ENCODE measurements around the gene ZNF839. TPM values are rescaled to one million over a fixed set of nuclear protein-coding genes. Genes with fewer than 3 reads are reported as not detected.

The ZNF839 gene
- polyA plus RNA-seq, 2 of the 4 experiments (the other 2 are of a cell fraction): 6.0 to 10.8 TPM

DNA sequence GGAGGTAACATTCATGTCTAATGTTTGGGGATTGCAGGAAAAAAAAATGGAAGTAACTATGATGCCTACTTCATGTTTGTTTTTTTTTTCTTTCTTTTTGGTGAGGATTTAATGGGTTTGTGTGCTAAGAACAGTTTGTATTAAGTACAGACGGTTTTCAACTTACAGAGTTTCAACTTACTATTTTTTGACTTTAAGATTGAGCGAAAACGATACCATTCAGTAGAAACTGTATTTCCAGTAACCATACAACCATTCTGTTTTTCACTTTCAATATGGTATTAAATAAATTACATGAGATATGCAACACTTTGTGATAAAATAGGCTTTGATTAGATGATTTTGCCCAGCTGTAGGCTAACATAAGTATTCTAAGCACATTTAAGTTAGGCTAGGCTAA lies 53.6 kb downstream of the ZNF839 start:
- 88% methylated on average over 3 of the region's 3 CpGs for WGBS (ENCODE audit: missing lambda C conversion rate)
- Histone ChIP-seq H3K4me2 (no peak overlapping the region), H3K4me3 (no peak overlapping the region), H3K4me1 (no peaks in the 10 kb centered on the region), H3K27ac (no peak overlapping the region), H3K9me3 (no peaks in the 10 kb centered on the region)
- FAIRE-seq (no peak), ATAC-seq (no peak), DNase-seq (ENCODE audit: low read depth in 1 of 2, low spot score in 1 of 2) (no peak)
- ChIA-PET CTCF (no interaction called here), POLR2A (interaction anchor here (0.6 kb wide), 1 partner anchor 11 kb away, joined by 3 read pairs; the partner anchor contains the start of genes CINP and TECPR2)
- no peak for TF ChIP-seq CBX2 (IDR thresholded peaks at IDR 0.05; ENCODE audit: borderline replicate concordance, low read depth)
- no peak for TF ChIP-seq MYC (IDR thresholded peaks at IDR 0.05; ENCODE audit: borderline replicate concordance, low read length)
- TF ChIP-seq HDAC2 (IDR thresholded peaks at IDR 0.05): no peak
- no peak for TF ChIP-seq BHLHE40 (IDR thresholded peaks at IDR 0.05; ENCODE audit: low read depth, low read length)
- TF ChIP-seq, protein P1, sequence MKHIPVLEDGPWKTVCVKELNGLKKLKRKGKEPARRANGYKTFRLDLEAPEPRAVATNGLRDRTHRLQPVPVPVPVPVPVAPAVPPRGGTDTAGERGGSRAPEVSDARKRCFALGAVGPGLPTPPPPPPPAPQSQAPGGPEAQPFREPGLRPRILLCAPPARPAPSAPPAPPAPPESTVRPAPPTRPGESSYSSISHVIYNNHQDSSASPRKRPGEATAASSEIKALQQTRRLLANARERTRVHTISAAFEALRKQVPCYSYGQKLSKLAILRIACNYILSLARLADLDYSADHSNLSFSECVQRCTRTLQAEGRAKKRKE (CRISPR knock-in tag; IDR thresholded peaks at IDR 0.05; ENCODE audit: low read depth): no peak
- TF ChIP-seq SREBF2 (IDR thresholded peaks at IDR 0.05): no peak
- no peak for TF ChIP-seq JUNB (IDR thresholded peaks at IDR 0.05)
- TF ChIP-seq, protein P2, sequence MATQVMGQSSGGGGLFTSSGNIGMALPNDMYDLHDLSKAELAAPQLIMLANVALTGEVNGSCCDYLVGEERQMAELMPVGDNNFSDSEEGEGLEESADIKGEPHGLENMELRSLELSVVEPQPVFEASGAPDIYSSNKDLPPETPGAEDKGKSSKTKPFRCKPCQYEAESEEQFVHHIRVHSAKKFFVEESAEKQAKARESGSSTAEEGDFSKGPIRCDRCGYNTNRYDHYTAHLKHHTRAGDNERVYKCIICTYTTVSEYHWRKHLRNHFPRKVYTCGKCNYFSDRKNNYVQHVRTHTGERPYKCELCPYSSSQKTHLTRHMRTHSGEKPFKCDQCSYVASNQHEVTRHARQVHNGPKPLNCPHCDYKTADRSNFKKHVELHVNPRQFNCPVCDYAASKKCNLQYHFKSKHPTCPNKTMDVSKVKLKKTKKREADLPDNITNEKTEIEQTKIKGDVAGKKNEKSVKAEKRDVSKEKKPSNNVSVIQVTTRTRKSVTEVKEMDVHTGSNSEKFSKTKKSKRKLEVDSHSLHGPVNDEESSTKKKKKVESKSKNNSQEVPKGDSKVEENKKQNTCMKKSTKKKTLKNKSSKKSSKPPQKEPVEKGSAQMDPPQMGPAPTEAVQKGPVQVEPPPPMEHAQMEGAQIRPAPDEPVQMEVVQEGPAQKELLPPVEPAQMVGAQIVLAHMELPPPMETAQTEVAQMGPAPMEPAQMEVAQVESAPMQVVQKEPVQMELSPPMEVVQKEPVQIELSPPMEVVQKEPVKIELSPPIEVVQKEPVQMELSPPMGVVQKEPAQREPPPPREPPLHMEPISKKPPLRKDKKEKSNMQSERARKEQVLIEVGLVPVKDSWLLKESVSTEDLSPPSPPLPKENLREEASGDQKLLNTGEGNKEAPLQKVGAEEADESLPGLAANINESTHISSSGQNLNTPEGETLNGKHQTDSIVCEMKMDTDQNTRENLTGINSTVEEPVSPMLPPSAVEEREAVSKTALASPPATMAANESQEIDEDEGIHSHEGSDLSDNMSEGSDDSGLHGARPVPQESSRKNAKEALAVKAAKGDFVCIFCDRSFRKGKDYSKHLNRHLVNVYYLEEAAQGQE (IDR thresholded peaks at IDR 0.05): no peak
- no peak for TF ChIP-seq TFCP2L1 (CRISPR knock-in tag; IDR thresholded peaks at IDR 0.05)

DNA sequence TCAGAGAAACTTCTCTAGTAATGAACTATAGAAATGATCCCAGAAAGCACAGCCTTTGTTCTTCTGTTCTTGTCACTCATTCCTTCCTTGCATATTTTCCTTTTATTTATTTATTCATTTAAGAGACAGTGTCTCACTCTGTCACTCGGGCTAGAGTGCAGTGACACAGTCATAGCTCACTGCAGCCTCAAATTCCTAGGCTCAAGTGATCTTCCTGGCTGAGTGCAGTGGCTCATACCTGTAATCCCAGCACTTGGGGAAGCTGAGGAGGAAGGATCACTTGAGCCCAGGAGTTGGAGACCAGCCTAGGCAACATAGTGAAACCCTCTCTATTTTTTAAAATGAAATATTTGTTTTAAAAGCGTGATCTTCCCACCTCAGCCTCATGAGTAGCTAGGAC lies 54.7 kb downstream of the ZNF839 start:
- no peaks in the 10 kb centered on the region for H3K4me1 ChIP-seq
- ATAC-seq (no peak), FAIRE-seq (no peak), DNase-seq (ENCODE audit: low read depth in 1 of 2, low spot score in 1 of 2) (no peak)
- no peak overlapping the region for H3K27ac ChIP-seq
- ChIA-PET CTCF (interaction anchor here (1.5 kb wide), 1 partner anchor 18 kb away, joined by 4 read pairs; no protein-coding TSS in a partner anchor), POLR2A (no interaction called here)
- no peak for TF ChIP-seq CBX2 (IDR thresholded peaks at IDR 0.05; ENCODE audit: borderline replicate concordance, low read depth)
- TF ChIP-seq, protein P3, sequence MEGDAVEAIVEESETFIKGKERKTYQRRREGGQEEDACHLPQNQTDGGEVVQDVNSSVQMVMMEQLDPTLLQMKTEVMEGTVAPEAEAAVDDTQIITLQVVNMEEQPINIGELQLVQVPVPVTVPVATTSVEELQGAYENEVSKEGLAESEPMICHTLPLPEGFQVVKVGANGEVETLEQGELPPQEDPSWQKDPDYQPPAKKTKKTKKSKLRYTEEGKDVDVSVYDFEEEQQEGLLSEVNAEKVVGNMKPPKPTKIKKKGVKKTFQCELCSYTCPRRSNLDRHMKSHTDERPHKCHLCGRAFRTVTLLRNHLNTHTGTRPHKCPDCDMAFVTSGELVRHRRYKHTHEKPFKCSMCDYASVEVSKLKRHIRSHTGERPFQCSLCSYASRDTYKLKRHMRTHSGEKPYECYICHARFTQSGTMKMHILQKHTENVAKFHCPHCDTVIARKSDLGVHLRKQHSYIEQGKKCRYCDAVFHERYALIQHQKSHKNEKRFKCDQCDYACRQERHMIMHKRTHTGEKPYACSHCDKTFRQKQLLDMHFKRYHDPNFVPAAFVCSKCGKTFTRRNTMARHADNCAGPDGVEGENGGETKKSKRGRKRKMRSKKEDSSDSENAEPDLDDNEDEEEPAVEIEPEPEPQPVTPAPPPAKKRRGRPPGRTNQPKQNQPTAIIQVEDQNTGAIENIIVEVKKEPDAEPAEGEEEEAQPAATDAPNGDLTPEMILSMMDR (IDR thresholded peaks at IDR 0.05): no peak
- no peak for TF ChIP-seq TFCP2L1 (CRISPR knock-in tag; IDR thresholded peaks at IDR 0.05)
- no peak for TF ChIP-seq HEYL (CRISPR knock-in tag; IDR thresholded peaks at IDR 0.05)
- TF ChIP-seq, protein P2 (IDR thresholded peaks at IDR 0.05): no peak
- no peak for TF ChIP-seq ZSCAN20 (CRISPR knock-in tag; IDR thresholded peaks at IDR 0.05)
- TF ChIP-seq, protein P4, sequence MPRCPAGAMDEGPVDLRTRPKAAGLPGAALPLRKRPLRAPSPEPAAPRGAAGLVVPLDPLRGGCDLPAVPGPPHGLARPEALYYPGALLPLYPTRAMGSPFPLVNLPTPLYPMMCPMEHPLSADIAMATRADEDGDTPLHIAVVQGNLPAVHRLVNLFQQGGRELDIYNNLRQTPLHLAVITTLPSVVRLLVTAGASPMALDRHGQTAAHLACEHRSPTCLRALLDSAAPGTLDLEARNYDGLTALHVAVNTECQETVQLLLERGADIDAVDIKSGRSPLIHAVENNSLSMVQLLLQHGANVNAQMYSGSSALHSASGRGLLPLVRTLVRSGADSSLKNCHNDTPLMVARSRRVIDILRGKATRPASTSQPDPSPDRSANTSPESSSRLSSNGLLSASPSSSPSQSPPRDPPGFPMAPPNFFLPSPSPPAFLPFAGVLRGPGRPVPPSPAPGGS (IDR thresholded peaks at IDR 0.05): no peak
- TF ChIP-seq, protein P5, sequence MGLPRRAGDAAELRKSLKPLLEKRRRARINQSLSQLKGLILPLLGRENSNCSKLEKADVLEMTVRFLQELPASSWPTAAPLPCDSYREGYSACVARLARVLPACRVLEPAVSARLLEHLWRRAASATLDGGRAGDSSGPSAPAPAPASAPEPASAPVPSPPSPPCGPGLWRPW (IDR thresholded peaks at IDR 0.05): no peak
- TF ChIP-seq, protein P6, sequence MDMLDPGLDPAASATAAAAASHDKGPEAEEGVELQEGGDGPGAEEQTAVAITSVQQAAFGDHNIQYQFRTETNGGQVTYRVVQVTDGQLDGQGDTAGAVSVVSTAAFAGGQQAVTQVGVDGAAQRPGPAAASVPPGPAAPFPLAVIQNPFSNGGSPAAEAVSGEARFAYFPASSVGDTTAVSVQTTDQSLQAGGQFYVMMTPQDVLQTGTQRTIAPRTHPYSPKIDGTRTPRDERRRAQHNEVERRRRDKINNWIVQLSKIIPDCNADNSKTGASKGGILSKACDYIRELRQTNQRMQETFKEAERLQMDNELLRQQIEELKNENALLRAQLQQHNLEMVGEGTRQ (IDR thresholded peaks at IDR 0.05): no peak
- no peak for TF ChIP-seq POLR2AphosphoS2 (conservative IDR thresholded peaks at IDR 0.05; ENCODE audit: low read length)
- TF ChIP-seq, protein P7, sequence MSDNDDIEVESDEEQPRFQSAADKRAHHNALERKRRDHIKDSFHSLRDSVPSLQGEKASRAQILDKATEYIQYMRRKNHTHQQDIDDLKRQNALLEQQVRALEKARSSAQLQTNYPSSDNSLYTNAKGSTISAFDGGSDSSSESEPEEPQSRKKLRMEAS (IDR thresholded peaks at IDR 0.05): no peak
- TF ChIP-seq ZNF302 (CRISPR knock-in tag; IDR thresholded peaks at IDR 0.05): no peak
- TF ChIP-seq KDM5A (IDR thresholded peaks at IDR 0.05): no peak
- no peak for TF ChIP-seq TP53 (CRISPR knock-in tag; IDR thresholded peaks at IDR 0.05)
- no peak for TF ChIP-seq CHD2 (IDR thresholded peaks at IDR 0.05; ENCODE audit: low read length, partially characterized antibody)
- TF ChIP-seq RAD21 (conservative IDR thresholded peaks at IDR 0.05 in 1 of 2, IDR thresholded peaks at IDR 0.05 in 1 of 2): no peak
- TF ChIP-seq SREBF2 (IDR thresholded peaks at IDR 0.05): no peak
- TF ChIP-seq GATA3 (IDR thresholded peaks at IDR 0.05; ENCODE audit: borderline replicate concordance): no peak
- TF ChIP-seq FOSL2 (IDR thresholded peaks at IDR 0.05): no peak
- TF ChIP-seq FOSL2 (CRISPR knock-in tag; IDR thresholded peaks at IDR 0.05): no peak
- H3K4me2 ChIP-seq: no peak overlapping the region
- H3K4me3 ChIP-seq: no peak overlapping the region
- WGBS (ENCODE audit: missing lambda C conversion rate): 63% methylated on average over 2 of the region's 2 CpGs
- H3K9me3 ChIP-seq: no peaks in the 10 kb centered on the region
